Gastrocnemius medialis (tissue), 4 donors: ENCODE results near the gene B3GLCT. TPM values are rescaled to one million over a fixed set of nuclear protein-coding genes. Genes with fewer than 3 reads are reported as not detected.

Experiments
- ATAC-seq, 2 donors: fragments of 150-250 bp; one replicate each; pipeline ENCODE4 v1.9.1; 2016
- DNase-seq, 2 donors: peaks; one replicate each; pipeline ENCODE4 v3.0.0-alpha.2; 2019
- H3K27ac ChIP-seq, 4 donors: fragments of 200-600 bp; sonication (generic); 1 replicate in 1 of 4; 2 replicates in 3 of 4; pipeline ENCODE4 v1.5.1; 2016 to 2018; ENCODE audit warnings: mild to moderate bottlenecking in 2 of 4, moderate library complexity in 1 of 4
- H3K27me3 ChIP-seq, 3 donors: fragments of 200-600 bp; sonication (generic) in 2 of 3; 1 replicate in 1 of 3; 2 replicates in 2 of 3; pipeline versions ENCODE4 v1.5.1 to v1.6.0; 2016 to 2019; ENCODE audit warnings: mild to moderate bottlenecking in 1 of 3, moderate library complexity in 1 of 3
- H3K36me3 ChIP-seq, 2 donors: fragments of 200-600 bp; sonication (generic) in 1 of 2; one replicate each; pipeline ENCODE4 v1.5.1; 2017 to 2018
- H3K4me1 ChIP-seq, 2 donors: fragments of 200-600 bp; sonication (generic) in 1 of 2; one replicate each; pipeline ENCODE4 v1.5.1; 2016 to 2017; ENCODE audit warnings: mild to moderate bottlenecking in 2 of 2
- H3K4me3 ChIP-seq, 4 donors: fragments of 200-600 bp; sonication (generic) in 3 of 4; 1 replicate in 1 of 4; 2 replicates in 3 of 4; pipeline ENCODE4 v1.5.1; 2016 to 2019; ENCODE audit warnings: mild to moderate bottlenecking in 2 of 4
- H3K9me3 ChIP-seq, 3 donors: fragments of 200-600 bp; sonication (generic) in 2 of 3; 1 replicate in 1 of 3; 2 replicates in 2 of 3; pipeline ENCODE4 v1.5.1; 2016 to 2019
- POLR2A ChIP-seq, 2 donors: fragments of 450-650 bp; IDR thresholded peaks; one replicate each; pipeline ENCODE4 v1.6.1; 2017; ENCODE audit warnings: antibody characterized with exemption in 2 of 2, mild to moderate bottlenecking in 2 of 2, moderate library complexity in 2 of 2
- in situ Hi-C, 4 donors: fragments of 200-750 bp; cut with MboI; loops; one replicate each; pipeline versions ENCODE4 v1.15.0 to v1.8.0; 2017; ENCODE audit warnings: low sequenced_read_pairs in 4 of 4
- intact Hi-C: fragments of 100-400 bp; cut with DNase I; formaldehyde crosslinking; loops from one replicate; pipeline ENCODE4 v1.15.1; 2023; ENCODE audit warnings: low total_unique reads
- total RNA-seq, 4 donors: library from RNA; depleted of rRNA; stranded (reverse); fragments of >200 nt; gene quantifications; one replicate each; pipeline versions ENCODE4 v1.1.0 to v1.2.3, GENCODE V29; 2016
- TF ChIP-seq, protein P1 (sequence below), 5 experiments: fragments of 450-650 bp in 3 of 5; fragments of 200-600 bp in 2 of 5; sonication (generic) in 2 of 5; IDR thresholded peaks in 4 of 5; conservative IDR thresholded peaks in 1 of 5; 1 replicate in 4 of 5; 2 replicates in 1 of 5; pipeline ENCODE4 v1.5.1; 2016 to 2019; ENCODE audit warnings: antibody characterized with exemption in 5 of 5, mild to moderate bottlenecking in 3 of 5, moderate library complexity in 3 of 5

B3GLCT gene
- total RNA-seq, 4 donors from 2014 or later, result 2.4 to 4.8 (median 3.6) TPM

DNA sequence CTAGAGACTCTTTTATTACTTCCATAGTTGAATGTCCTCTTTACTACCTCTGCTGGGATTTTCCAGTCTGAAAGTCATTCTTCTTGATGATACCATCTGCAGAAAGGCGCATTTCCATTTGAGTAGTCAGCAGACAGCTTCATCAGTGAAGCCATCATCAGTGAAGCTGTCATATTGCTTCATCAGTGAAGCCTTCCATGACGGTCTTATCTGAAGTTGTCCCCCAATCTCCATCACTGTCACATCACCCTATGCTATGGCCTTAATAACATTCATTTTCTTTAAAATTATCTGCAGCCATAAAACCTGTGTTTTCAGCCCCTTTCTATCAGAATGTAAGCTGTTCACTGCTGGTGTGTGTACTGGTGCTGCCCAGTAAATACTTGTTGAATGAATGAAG is 151.6 kb downstream of the B3GLCT start:
- TF ChIP-seq POLR2A (IDR thresholded peaks at IDR 0.05), result no peak
- TF ChIP-seq, protein P1, sequence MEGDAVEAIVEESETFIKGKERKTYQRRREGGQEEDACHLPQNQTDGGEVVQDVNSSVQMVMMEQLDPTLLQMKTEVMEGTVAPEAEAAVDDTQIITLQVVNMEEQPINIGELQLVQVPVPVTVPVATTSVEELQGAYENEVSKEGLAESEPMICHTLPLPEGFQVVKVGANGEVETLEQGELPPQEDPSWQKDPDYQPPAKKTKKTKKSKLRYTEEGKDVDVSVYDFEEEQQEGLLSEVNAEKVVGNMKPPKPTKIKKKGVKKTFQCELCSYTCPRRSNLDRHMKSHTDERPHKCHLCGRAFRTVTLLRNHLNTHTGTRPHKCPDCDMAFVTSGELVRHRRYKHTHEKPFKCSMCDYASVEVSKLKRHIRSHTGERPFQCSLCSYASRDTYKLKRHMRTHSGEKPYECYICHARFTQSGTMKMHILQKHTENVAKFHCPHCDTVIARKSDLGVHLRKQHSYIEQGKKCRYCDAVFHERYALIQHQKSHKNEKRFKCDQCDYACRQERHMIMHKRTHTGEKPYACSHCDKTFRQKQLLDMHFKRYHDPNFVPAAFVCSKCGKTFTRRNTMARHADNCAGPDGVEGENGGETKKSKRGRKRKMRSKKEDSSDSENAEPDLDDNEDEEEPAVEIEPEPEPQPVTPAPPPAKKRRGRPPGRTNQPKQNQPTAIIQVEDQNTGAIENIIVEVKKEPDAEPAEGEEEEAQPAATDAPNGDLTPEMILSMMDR (IDR thresholded peaks at IDR 0.05 in 4 of 5, conservative IDR thresholded peaks at IDR 0.05 in 1 of 5), result no peak
- DNase-seq, result no peak

GRCh38 chr13:31352467-31352866 is 152.7 kb downstream of the B3GLCT start:
- no peaks in the 10 kb centered on the region for H3K27me3 ChIP-seq
- intact Hi-C loops, result no loop called here
- H3K4me1 ChIP-seq, result no peaks in the 10 kb centered on the region

More for the DNA sequence above, 151.6 kb downstream of the B3GLCT start:
- ATAC-seq, result no peak
- Histone ChIP-seq H3K4me3 (no peak overlapping the region), H3K27me3 (no peaks in the 10 kb centered on the region), H3K4me1 (no peaks in the 10 kb centered on the region), H3K9me3 (no peaks in the 10 kb centered on the region), H3K27ac (no peak overlapping the region), H3K36me3 (no peaks in the 10 kb centered on the region)
- intact Hi-C loops, result no loop called here
- in situ Hi-C loops, result no loop called here

GRCh38 chr13:31355001-31355400 is 155.2 kb downstream of the B3GLCT start:
- DNase-seq, result no peak
- no peak for TF ChIP-seq POLR2A (IDR thresholded peaks at IDR 0.05)
- TF ChIP-seq, protein P1 (IDR thresholded peaks at IDR 0.05 in 4 of 5, conservative IDR thresholded peaks at IDR 0.05 in 1 of 5), result no peak
- no peaks in the 10 kb centered on the region for H3K27me3 ChIP-seq
- in situ Hi-C loops (no loop called here), intact Hi-C loops (no loop called here)
- no peaks in the 10 kb centered on the region for H3K4me1 ChIP-seq
- no peak for ATAC-seq
- no peaks in the 10 kb centered on the region for H3K36me3 ChIP-seq
- H3K4me3 ChIP-seq, result no peak overlapping the region
- no peaks in the 10 kb centered on the region for H3K9me3 ChIP-seq
- no peak overlapping the region for H3K27ac ChIP-seq

More at GRCh38 chr13:31352467-31352866, 152.7 kb downstream of the B3GLCT start:
- DNase-seq (no peak), ATAC-seq (no peak)
- Histone ChIP-seq H3K9me3 (no peaks in the 10 kb centered on the region), H3K36me3 (no peaks in the 10 kb centered on the region), H3K27ac (no peak overlapping the region), H3K4me3 (no peak overlapping the region)
- in situ Hi-C loops, result no loop called here
- TF ChIP-seq POLR2A (IDR thresholded peaks at IDR 0.05), result no peak
- TF ChIP-seq, protein P1 (IDR thresholded peaks at IDR 0.05 in 4 of 5, conservative IDR thresholded peaks at IDR 0.05 in 1 of 5), result no peak

- no peak for DNase-seq
- in situ Hi-C loops, result no loop called here
- no peak for ATAC-seq
Measured at GRCh38 chr13:31356991-31357390, 157.2 kb downstream of the B3GLCT start.

More at GRCh38 chr13:31356991-31357390, 157.2 kb downstream of the B3GLCT start:
- no peaks in the 10 kb centered on the region for H3K4me1 ChIP-seq
- H3K27me3 ChIP-seq, result no peaks in the 10 kb centered on the region
- H3K27ac ChIP-seq, result no peak overlapping the region
- no peaks in the 10 kb centered on the region for H3K36me3 ChIP-seq
- intact Hi-C loops, result no loop called here
- no peaks in the 10 kb centered on the region for H3K9me3 ChIP-seq
- no peak overlapping the region for H3K4me3 ChIP-seq
- no peak for TF ChIP-seq POLR2A (IDR thresholded peaks at IDR 0.05)
- TF ChIP-seq, protein P1 (IDR thresholded peaks at IDR 0.05 in 4 of 5, conservative IDR thresholded peaks at IDR 0.05 in 1 of 5), result no peak
